HG03432 (cell line): ENCODE results near the gene DERA.
"Not testable (repeated sequence)": the region's sequence is repeated elsewhere in the genome, so short reads cannot be mapped to it uniquely, and the experiment has no call there.

Source experiments
- ATAC-seq: cut with Tn5 transposase; IDR thresholded peaks from one replicate; pipeline ENCODE4 v1.9.1; 2021; ENCODE audit warnings: mild to moderate bottlenecking, moderate library complexity; ENCODE audit not compliant: unreplicated experiment

The DERA gene

DNA sequence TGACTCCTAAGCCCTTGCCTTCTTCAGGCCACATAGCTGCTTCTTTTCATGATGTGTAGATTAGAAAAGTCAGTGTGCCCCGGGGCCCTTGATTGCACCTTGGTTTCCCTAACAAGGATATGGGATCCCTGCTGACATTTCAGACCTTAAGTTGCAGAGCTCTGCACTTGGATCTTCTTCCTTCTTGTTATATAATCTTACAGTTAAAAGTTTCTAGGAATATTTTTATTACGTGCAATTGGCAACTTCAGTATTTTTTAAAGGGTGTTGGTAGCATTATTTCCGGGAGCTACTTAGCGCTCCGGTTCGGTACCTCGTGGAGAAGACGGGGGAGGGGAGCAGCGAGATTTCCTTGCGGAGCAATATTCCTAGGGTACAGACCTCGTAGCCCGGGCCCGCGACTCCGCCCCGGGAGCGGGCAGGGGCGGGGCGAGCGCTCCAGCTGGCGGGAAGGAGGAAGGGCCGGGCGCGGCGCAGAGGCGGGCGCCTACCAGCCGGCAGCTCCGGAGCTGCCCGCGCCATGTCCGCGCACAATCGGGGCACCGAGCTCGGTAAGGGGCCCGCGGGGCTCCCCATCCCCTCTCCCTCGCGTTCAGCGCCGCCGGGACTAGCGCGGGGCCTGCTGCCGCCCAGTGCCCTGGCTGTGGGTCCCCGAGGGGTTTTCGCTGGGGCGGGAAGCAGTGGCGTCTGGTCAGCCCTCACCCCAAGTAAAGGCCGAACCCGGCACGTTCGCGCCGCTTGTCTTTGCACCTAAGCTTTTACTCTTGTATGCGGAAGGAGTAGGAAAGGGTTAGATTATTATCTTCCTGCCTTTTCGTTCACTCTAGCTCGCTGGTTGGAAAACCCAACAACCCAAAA lies at the start of gene DERA:
TSS of gene DERA (plus strand) at position 469 of the 858 bp plus-strand sequence. CDS start at position 521, 52 bp downstream.
- peak; percentile 98 for ATAC-seq

DNA sequence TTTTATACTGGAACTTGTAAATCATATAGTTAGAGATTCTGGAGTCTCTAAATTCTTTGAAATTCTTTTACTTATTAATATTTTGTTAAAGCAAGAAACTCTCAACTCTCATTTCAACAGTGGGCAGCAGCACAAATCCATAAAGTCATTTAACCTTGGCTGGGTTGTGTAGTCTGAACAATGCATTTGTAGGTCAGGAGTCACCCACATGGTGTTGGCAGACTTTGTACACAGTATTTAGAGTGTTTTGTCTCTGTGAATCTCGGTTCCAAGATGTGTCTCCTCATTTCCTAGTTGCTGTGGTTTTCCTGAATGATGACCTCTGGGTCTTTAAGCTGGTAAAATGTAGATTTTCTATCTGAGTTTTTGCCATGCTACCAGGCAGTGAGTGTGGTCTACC lies 49.7 kb upstream of the DERA start:
- ATAC-seq: no peak

DNA sequence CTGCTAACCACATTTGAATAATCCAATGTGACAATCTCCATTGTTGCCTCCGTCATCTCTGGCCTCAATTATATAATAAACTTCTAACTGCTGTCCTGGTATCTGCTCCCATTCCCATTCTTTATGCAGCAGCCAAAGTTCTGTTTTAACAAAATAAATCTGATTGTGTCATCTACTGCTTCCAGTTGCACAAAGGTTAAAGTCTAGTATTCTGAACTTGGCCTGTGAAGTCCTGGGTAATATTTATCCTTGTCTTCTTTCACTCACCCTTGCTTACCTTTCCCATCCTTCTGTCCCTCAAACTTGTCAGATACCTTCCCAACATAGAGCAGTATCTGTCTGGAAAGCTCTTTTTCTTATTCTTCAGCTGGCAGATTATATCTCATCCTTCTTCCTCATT lies 48.3 kb upstream of the DERA start:
- no peak for ATAC-seq

DNA sequence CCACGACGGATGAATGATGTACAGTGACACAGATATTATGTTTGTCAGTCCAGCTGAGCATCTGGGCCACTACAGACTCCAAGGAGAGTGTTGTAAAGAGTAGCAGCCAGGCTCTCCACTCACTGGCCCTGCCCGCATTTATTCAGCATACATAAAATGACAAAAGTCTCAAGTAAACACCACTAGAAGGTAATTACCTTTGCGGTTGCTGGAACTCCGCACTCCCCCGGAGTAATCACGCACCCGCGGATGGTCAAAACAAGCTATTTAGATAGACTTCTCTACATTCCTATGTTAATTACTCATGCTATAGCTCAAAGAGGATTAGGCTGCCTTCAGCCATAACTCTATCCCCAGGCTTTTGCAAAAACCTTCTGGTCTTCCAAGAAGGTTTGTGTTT lies 47.8 kb upstream of the DERA start:
- ATAC-seq: no peak

DNA sequence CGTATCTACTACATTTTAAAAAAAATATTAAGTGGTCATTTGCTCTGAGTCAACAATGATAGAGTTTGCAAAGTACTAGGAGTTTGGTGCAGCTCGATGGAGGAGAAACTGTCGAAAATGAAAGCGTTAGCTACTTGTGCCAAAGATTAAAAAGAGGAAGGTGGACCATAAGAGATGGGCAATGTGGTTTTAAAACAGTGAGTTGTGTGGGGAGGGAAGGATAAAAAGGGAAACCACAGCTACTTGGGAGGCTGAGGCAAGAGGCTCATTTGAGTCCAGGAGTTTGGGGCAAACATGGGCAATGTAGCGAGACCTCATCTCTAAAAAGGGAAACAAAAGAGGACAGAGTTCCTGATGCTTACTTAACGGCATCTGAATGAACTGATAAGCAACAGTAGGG lies 47.1 kb upstream of the DERA start:
- ATAC-seq: peak; percentile 88

DNA sequence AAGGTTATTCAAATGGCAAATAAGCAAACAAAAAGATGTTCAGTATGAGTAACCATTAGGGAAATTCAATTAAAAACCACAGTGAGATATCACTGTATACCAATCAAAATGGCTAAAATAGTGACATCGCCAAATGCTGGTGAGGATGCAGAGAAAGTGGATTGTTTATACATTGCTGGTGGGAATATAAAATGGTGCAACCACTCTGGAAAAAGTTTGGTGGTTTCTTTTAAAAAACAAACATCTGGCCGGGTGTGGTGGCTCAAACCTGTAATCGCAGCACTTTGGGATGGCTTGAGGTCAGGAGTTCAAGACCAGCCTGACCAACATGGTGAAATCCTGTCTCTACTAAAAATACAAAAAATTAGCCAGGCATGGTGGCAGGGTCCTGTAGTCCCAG lies 42.9 kb upstream of the DERA start:
- no peak for ATAC-seq

DNA sequence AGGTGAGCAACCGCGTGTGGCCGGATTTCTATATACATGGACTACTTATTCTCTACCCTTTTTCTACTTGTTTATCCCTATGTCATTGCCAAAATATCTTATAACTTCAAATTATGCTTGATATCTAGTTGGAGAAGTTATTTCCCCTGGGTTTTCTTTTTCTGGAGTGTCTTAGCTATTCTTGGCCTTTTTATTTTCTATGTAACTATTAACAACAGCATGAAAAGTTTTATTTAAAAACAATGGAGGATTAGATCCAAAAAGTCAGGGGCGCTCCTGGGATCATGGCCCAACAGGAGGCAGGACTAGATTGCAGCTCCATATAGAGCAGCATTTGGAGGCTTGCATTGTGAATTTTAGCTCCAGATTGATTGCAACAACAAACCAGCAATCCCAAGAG lies 37.6 kb upstream of the DERA start:
- ATAC-seq: no peak

DNA sequence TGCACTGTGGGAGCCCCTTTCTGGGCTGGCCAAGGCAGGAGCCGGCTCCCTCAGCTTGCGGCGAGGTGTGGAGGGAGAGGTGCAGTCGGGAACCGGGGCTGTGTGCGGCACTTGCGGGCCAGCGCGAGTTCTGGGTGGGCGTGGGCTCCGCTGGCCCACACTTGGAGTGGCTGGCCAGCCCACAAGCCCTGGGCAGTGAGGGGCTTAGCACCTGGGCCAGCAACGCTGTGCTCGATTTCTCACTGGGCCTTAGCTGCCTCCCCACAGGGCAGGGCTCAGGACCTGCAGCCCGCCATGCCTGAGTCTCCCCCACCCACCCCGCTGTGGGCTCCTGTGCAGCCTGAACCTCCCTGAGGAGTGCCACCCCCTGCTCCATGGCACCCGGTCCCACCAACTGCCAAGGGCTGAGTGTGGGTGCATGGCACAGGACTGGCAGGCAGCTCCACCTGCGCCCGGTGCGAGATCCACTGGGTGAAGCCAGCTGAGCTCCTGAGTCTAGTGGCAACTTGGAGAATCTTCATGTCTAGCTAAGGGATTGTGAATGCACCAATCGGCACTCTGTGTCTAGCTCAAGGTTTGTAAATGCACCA lies 36.5 kb upstream of the DERA start:
- ATAC-seq: not testable (repeated sequence)

DNA sequence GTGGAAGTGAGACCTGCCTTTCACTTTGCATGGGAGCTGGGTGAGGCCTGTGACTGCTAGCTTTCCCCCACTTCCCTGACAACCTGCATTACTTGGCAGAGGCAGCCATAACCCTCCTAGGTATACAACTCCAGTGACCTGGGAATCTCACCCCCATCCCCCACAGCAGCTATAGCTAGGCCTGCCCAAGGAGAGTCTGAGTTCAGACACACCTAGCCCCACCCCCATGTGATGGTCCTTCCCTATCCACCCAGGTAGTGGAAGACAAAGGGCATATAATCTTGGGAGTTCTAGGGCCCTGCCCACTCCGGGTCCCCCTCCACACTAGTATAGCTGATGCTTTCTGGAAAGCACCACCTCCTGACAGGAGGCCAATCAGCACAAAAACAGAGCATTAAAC lies 35.3 kb upstream of the DERA start:
- ATAC-seq: no peak

DNA sequence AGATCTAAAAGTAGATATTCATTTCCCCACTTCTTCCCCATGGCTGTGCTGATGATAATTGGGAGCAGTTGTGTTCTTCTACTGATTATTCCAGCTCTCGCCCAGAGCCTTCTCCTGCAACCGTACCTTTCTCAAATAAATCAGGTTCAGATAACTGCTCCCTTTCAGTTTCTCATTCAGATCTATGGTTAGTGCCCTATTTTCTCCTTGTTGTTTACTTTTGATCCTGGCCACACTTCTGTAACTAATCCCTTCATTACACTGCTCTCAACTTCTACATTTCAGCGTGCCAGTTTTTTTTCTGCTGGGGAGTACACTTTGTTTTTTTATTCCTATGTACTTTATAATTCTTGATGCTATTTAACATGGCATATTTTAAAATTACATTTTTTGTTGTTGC lies 31.7 kb upstream of the DERA start:
- ATAC-seq: no peak

DNA sequence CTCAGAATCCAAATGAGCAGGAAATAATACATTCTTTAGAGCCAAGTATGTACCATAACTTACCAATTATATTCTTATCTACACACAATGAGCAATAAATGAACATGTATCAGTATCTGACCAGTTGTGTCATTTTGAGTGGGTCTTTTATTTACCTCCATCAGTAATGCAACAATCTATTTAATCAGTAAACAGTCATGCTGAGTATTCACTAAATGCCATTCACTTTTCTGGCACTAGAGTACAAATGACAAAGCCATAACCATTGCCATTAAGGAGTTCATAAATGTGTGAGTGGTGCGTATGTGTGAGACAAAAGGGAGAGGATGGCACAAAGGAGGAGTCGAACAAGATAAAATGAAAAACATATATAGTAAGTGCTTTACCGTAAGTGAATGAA lies 30.4 kb upstream of the DERA start:
- ATAC-seq: no peak

DNA sequence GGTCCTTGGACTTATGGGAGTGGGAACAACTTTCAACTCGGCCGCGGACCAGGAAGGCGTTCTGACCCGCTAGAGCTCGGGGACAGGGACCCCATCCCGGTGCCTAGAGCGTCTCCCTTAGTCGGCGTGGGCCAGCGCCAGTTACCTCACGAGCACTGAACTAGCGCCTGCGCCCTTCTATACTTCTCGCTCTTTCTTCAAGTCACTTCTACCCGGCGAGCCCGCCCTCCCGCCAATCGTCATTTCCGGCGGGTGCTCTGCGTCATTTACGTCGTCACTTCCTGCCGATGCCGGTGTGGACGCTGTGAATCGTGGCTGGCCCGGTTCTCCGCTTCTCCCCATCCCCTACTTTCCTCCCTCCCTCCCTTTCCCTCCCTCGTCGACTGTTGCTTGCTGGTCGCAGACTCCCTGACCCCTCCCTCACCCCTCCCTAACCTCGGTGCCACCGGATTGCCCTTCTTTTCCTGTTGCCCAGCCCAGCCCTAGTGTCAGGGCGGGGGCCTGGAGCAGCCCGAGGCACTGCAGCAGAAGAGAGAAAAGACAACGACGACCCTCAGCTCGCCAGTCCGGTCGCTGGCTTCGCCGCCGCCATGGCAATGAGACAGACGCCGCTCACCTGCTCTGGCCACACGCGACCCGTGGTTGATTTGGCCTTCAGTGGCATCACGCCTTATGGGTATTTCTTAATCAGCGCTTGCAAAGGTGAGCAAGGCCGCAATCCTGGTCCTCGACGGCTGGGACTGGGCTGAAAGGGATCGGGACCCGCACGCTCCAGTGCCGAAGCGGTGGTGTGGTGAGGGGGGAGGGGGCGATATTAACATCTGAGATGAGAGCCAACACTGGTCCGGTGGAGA lies 28.8 kb upstream of the DERA start, which contains the start of gene STRAP:
TSS of gene STRAP (plus strand) at position 270 of the 854 bp plus-strand sequence. CDS start at position 591, 321 bp downstream.
- ATAC-seq: peak; percentile 98

DNA sequence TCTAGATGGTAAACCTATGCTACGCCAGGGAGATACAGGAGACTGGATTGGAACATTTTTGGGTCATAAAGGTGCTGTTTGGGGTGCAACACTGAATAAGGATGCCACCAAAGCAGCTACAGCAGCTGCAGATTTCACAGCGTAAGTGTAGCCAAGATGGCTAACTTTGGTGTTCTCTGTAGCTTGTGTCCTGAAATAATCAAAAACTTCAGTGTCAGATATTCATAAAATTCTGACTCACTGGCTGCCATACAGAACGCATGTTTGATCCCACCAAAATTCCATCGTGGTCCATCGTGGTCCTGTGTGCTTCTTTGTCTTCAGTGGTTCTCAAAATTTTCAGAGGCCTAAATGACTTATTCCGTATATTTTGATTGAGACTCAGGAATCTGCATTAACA lies 27.6 kb upstream of the DERA start:
- no peak for ATAC-seq

DNA sequence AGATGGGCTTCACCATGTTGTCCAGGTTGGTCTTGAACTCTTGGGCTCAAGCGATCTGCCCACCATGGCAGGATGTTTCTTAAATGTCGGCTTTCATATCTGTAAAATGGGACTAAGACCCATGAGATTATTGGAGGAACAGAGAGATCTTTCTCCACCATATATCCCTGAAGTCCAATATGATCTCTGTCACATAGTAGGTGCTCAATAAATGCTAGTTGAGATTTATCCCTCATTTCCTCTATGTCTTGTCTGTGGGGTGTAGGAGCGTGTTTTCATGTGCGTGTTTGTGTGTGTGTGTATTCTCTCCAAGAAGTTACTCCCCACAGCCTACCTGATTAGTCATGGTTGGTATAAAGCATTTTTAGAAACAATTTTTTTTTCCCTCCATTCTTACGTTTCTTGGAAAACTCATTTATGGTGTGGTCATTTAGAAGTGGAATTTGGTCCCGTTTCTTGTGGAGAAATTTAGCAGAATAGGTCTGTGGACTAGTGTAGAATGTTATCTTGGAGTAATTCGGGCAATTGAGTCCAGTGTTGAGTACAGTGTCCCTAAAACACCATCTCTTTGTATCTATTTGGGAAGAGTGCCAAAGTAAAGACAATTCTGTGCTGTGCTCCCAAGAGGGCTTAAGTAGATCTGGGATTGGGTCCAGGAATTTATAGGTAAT lies 24.6 kb upstream of the DERA start:
- no peak for ATAC-seq

DNA sequence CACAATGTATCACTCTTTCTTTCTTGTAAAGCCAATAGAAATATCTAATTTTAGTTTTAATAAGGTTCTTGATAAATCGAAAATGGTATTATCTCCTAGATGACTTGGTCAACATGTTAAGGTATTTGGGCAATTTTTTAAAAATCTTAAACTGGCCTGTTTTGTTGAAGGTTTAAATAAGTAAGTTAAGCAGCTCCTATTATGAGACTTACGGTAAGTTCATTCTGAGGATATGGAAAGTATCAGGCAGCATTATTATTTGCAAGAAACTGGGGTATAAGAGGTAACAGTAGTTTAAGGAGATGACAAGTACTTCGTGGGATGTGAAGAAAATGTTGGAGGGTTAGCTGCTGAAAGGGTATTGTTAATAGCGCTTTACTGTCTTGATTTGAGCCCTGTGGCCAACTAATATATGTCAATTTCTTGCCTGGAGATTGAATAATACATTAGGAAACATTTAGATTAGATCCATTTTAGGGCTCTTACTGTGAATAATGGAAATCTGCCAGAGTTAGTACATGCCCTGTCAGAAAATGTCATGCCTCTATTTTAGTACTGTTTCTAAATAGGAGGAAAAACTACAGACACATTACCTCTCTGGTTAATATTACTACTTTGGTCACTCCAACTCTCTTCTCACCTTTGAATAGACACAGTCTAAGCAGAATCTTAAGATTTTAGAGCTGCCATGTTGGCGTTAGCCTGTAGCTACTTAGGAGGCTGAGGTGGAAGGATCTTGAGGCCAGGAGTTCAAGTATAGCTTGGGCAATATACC lies 23.9 kb upstream of the DERA start:
- ATAC-seq: no peak

DNA sequence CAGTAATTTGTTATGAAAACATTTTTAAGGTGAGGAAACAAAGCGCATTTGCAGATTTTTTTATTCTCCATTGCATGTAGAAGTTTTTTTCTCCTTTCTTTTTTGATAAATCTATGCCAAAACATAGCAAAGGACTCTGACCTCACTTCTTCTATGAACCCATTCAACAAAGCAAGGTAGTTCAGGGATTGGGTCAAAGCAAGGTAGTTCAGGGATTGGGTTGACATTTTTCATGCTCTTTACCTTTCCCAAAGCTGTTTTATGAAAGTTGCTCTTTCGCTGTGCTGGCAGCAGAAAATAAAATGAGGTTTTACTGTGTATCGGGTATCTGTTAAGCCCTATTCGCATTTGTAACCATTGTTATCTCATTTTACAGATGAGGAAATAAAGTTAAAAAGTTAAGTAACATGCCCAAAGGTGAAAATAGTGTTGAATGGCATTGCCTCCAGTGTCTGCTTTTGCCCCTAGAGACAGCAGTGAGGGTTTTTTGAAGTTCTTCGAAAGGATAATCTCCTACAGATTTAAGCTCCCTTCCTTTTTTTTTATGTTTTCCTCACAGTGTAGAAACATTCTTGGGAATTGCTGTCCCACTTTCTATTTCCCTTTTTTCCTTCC lies 18.4 kb upstream of the DERA start:
- no peak for ATAC-seq

DNA sequence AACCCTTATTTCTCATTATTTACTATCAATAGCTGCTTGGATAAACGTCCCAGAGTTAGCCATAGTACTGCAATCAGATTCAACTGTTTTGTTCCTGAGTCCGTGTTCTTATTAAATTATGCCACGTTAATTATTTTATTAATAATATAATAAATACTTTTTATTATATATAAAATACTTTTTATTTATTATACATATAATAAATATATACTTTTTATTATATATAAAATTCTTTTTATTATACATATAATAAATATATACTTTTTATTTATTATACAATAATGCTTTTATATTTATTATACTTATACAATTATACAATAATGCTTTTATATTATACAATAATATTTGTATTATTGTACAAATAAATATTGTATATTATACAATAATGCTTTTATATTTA lies 17.9 kb upstream of the DERA start:
- no peak for ATAC-seq

DNA sequence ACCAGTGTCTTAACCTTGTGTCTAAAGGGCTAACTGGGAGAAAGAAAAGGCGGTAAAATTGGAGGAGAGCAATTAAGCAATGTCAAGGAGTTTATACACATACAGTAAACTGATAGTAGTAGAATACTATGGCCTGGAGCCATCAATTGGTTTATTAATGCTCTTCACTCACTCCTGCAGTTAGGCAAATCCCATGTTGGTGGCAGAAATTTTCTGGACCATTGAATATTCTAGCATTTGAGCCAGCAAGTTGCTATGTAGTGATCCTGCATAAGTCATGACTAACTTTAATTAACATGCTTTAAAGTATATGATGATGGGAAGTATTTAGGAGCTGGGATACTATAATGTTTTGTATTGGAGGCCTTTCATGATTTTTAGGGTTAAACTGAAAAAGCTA lies 14.3 kb upstream of the DERA start:
- ATAC-seq: no peak

DNA sequence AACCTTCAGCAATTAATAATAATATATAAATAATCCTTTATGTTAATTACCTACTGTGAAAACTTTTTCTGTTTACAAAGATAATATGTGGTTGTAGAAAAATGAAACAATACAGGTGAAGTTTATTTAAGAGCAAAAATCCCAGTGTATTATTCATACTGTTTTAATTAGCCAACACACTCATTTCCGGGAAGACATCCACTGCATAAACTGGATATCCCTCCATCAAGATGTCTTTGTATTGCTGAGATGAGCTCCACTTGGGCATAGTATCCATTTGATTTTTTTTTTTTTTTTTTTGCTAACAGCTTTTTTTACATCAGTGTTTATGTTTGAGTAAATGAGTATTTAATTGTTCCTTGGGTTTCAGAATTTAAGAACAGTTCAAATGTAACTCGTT lies 13.7 kb upstream of the DERA start:
- no peak for ATAC-seq
